GM03348 (cell line): ENCODE data around the gene NAT8L.

Experiments used
- DNase-seq: peaks from one replicate; pipeline ENCODE4 v3.0.0; 2012; ENCODE audit warnings: low spot score

Gene NAT8L

GRCh38 chr4:2095236-2096072 lies 36.3 kb downstream of the NAT8L start:
- no peak for DNase-seq

DNA sequence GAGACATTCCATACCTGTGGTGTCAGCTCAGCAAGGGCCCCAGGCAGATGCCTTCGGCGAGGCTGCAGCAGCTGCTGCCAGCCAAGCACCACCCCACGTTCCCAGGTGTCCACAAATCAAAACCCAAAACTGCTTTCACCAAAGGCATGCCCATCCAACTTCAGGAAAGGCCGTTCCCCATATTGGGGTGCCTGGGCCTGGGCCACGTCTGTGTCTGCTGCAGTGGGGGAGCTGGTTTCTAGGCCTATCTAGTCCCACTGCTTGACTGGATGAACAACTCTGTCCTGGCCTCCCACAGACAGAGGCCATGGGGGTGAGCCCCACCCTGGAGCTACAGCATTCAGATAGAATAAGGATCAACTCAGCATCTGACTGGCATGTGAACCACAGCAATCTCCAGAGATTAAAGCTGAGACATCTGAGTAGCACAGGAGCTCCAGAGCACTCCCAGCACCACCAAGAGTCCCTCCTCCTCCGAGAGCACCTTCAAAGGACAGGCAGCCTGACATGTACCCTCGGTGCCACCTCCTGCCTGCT lies 37.0 kb downstream of the NAT8L start:
- DNase-seq: no peak

- peak; percentile 47 for DNase-seq
These were observed 42.4 kb downstream of the NAT8L start for GRCh38 chr4:2101346-2102044.

DNA sequence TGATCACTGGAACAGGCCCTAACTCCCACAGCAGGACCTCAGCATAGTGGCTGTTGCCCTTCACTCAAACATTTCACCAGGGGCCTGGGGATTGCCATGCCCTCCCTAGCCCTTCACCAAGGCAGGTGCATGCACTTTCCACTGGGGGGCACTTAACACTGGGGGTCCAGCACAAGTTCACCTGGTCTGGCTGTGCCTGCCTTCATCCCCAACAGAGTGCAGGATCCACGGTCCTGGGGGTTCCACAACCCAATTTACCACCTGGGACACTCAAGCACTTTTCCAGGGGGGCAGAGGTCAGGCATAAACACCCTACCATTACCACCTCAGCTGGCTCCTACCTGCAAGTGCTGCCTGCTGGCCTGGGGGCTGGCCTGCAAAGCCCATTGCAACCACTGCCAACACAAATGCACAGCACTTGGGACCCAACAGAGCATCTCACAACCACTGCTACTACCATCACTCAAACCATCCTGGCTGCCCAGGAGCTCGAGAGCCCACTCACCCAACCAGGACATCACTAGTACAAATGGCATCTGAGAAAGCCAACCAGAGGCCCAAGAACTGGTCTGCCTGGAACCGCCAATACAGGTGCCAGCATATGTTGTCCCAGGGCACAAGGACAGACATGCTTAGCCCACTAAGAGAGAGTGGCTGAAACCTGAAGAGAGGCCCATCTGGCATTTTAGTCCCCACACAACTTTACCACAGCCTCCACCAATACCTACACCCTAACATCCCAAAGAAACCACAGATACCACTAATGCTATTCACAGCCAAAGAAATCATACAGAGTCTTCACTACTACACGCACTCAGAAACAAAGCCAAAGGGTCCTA lies 43.1 kb downstream of the NAT8L start:
- no peak for DNase-seq

DNA sequence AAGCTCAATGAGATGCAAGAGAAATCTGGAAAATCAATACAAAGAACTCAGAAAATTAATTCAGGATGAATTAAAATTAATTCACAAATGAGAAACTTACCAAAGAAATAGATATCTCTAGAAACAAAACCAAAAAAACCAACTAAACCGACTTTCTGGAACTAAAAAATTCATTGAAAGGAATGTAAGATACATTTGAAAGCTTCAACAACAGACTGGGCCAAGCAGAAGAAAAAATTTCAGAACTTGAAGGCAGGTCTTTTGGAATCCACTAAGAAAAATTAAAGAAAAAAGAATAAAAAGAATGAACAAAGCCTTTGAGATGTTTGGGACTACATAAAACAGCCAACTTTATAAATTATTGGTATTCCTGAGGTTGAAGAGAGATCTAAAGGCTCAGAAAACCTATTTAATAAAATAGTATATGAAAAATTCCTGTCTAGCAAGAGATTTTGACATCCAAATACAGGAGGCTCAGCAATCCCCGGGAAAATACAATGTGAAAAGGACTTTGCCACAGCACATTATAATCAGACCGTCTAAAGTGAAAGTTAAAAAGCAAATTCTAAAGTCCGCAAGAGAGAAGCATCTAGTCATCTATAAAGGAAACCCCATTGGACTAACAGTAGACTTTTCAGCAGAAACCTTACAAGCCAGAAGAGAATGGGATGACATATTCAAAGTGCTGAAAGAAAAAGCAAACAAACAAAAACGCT lies 44.2 kb downstream of the NAT8L start:
- no peak for DNase-seq

DNA sequence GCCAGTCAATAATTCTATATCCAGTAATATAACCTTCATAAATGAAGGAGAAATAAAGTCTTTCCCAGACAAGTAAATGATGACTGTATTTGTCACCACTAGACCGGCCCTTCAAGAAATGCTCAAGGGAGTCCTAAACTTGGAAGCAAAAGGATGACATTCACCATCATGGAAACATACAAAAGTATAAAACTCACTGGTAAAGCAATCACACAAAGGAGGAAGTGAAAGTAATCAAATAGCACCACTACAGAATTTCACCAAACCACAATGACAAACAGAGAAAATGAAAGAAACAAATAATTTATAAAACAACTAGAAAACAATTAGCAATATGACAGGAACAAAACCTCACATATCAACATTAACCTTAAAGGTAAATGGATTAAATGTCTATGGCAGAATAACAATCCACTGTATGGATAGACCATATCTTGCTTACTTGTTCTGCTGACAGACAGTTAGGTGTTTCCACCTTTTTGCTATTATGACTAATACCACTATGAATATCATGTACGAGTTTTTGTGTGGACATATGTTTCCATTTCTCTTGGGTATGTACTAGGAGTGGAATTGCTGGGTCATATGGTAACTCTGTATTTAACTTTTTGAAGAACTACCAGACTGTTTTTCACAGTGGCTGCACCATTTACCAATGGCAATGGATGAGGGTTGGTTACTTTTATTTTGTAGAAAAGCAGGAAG lies 44.9 kb downstream of the NAT8L start:
- DNase-seq: no peak

- DNase-seq: no peak
These were observed 45.6 kb downstream of the NAT8L start for GRCh38 chr4:2104556-2105345.

DNA sequence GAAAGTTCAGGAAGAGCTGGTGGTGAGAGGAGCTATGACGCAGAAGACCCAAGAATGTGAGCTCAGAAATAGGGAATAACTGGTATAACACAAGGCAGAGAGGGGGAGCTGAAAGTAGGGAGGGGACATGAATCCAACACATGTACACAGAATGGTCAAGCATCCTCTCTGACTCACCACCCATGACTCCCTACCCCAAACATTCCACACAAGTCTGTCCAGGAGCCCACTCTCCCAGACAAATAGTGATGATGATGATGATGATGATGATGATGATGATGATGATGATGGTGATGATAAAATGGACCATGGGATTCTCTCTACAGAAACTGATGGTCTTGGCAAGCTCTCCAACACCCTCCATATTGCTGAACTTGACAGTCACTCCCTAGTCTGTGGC lies 46.4 kb downstream of the NAT8L start:
- no peak for DNase-seq

DNA sequence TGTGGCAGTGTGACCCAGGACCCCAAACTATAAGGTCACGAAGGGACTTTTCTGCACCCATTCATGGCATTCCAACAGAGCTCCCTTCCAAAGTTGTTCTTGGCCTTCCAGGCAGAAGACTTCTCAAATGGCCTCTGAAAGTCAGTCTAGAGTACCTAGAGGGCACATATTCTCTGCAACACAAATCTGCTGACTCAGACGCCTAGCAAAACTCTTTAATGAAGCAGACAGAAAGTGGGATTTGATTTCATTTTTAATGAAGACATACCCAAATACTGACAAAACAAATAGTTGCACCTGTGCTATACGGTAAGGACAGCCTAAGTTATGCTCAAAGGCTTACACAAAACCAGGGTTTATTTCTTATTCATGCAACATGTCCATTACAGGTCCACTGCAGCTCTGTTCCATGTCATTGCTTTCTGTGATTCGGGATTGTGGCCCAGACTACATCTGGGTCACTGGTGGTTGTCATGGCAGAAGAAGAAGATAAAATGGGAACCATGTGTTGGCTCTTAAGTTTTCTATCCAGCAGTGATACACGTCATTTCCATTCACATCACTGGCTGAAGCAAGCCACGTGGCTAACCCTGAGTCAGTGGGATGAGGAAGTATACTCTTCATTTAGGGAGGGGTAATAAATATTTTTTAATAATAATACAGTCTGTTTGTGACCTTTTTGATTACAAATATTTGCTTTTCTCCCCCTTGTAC lies 57.7 kb downstream of the NAT8L start:
- DNase-seq: no peak
